ENCODE measurements around the gene RERE.
"Not testable (repeated sequence)": the region's sequence is repeated elsewhere in the genome, so short reads cannot be mapped to it uniquely, and the experiment has no call there.

The RERE gene

GRCh38 chr1:8789314-8790214 is 27.9 kb downstream of the RERE start:
- Histone ChIP-seq H3K9ac (ENCODE audit: low read length) (no peak overlapping the region), H3K36me3 (ENCODE audit: control insufficient read depth, insufficient read depth, low read length) (no peaks in the 10 kb centered on the region), H3K4me3 (ENCODE audit: low read length) (no peak overlapping the region), H3K27me3 (ENCODE audit: control insufficient read depth, insufficient read depth, low read length) (no peaks in the 10 kb centered on the region), H3K4me1 (ENCODE audit: control insufficient read depth, insufficient read depth, low read length) (no peaks in the 10 kb centered on the region), H3K27ac (ENCODE audit: low read depth, low read length) (no peak overlapping the region)

- Histone ChIP-seq H3K4me1 (ENCODE audit: control insufficient read depth, insufficient read depth, low read length) (no peaks in the 10 kb centered on the region), H3K4me3 (ENCODE audit: low read length) (no peak overlapping the region), H3K27ac (ENCODE audit: low read depth, low read length) (no peak overlapping the region), H3K9ac (ENCODE audit: low read length) (no peak overlapping the region), H3K27me3 (ENCODE audit: control insufficient read depth, insufficient read depth, low read length) (no peaks in the 10 kb centered on the region), H3K36me3 (ENCODE audit: control insufficient read depth, insufficient read depth, low read length) (no peaks in the 10 kb centered on the region)
These were observed 30.2 kb downstream of the RERE start for GRCh38 chr1:8787218-8787617.

GRCh38 chr1:8786204-8786603 is 31.2 kb downstream of the RERE start:
- not testable (repeated sequence) for H3K27me3 ChIP-seq (ENCODE audit: control insufficient read depth, insufficient read depth, low read length); H3K27ac ChIP-seq (ENCODE audit: low read depth, low read length); H3K9ac ChIP-seq (ENCODE audit: low read length); H3K36me3 ChIP-seq (ENCODE audit: control insufficient read depth, insufficient read depth, low read length); H3K4me3 ChIP-seq (ENCODE audit: low read length); H3K4me1 ChIP-seq (ENCODE audit: control insufficient read depth, insufficient read depth, low read length)

- Histone ChIP-seq H3K9ac (ENCODE audit: low read length) (no peak overlapping the region), H3K4me3 (ENCODE audit: low read length) (no peak overlapping the region), H3K27me3 (ENCODE audit: control insufficient read depth, insufficient read depth, low read length) (no peaks in the 10 kb centered on the region), H3K4me1 (ENCODE audit: control insufficient read depth, insufficient read depth, low read length) (no peaks in the 10 kb centered on the region), H3K36me3 (ENCODE audit: control insufficient read depth, insufficient read depth, low read length) (no peaks in the 10 kb centered on the region), H3K27ac (ENCODE audit: low read depth, low read length) (no peak overlapping the region)
These were observed 34.5 kb downstream of the RERE start for GRCh38 chr1:8782955-8783354.

- Histone ChIP-seq H3K27ac (ENCODE audit: low read depth, low read length) (no peak overlapping the region), H3K4me1 (ENCODE audit: control insufficient read depth, insufficient read depth, low read length) (no peaks in the 10 kb centered on the region), H3K36me3 (ENCODE audit: control insufficient read depth, insufficient read depth, low read length) (no peaks in the 10 kb centered on the region), H3K9ac (ENCODE audit: low read length) (no peak overlapping the region), H3K27me3 (ENCODE audit: control insufficient read depth, insufficient read depth, low read length) (no peaks in the 10 kb centered on the region), H3K4me3 (ENCODE audit: low read length) (no peak overlapping the region)
These were observed 35.3 kb downstream of the RERE start for GRCh38 chr1:8782001-8782620.

- Histone ChIP-seq H3K27ac (ENCODE audit: low read depth, low read length) (no peak overlapping the region), H3K4me3 (ENCODE audit: low read length) (no peak overlapping the region), H3K27me3 (ENCODE audit: control insufficient read depth, insufficient read depth, low read length) (no peaks in the 10 kb centered on the region), H3K9ac (ENCODE audit: low read length) (no peak overlapping the region), H3K36me3 (ENCODE audit: control insufficient read depth, insufficient read depth, low read length) (no peaks in the 10 kb centered on the region), H3K4me1 (ENCODE audit: control insufficient read depth, insufficient read depth, low read length) (no peaks in the 10 kb centered on the region)
These were observed 37.0 kb downstream of the RERE start for GRCh38 chr1:8780405-8780804.

- H3K36me3 ChIP-seq (ENCODE audit: control insufficient read depth, insufficient read depth, low read length), result no peaks in the 10 kb centered on the region
- H3K4me3 ChIP-seq (ENCODE audit: low read length), result no peak overlapping the region
- no peak overlapping the region for H3K9ac ChIP-seq (ENCODE audit: low read length)
- no peaks in the 10 kb centered on the region for H3K4me1 ChIP-seq (ENCODE audit: control insufficient read depth, insufficient read depth, low read length)
- no peaks in the 10 kb centered on the region for H3K27me3 ChIP-seq (ENCODE audit: control insufficient read depth, insufficient read depth, low read length)
- no peak overlapping the region for H3K27ac ChIP-seq (ENCODE audit: low read depth, low read length)
These were observed 39.6 kb downstream of the RERE start for GRCh38 chr1:8777867-8778266.

GRCh38 chr1:8776104-8776503 is 41.3 kb downstream of the RERE start:
- H3K4me3 ChIP-seq (ENCODE audit: low read length), result no peak overlapping the region
- no peaks in the 10 kb centered on the region for H3K36me3 ChIP-seq (ENCODE audit: control insufficient read depth, insufficient read depth, low read length)
- no peaks in the 10 kb centered on the region for H3K27me3 ChIP-seq (ENCODE audit: control insufficient read depth, insufficient read depth, low read length)
- no peak overlapping the region for H3K9ac ChIP-seq (ENCODE audit: low read length)
- no peaks in the 10 kb centered on the region for H3K4me1 ChIP-seq (ENCODE audit: control insufficient read depth, insufficient read depth, low read length)
- H3K27ac ChIP-seq (ENCODE audit: low read depth, low read length), result no peak overlapping the region

GRCh38 chr1:8767006-8767405 is 50.4 kb downstream of the RERE start:
- Histone ChIP-seq H3K27ac (ENCODE audit: low read depth, low read length) (no peak overlapping the region), H3K36me3 (ENCODE audit: control insufficient read depth, insufficient read depth, low read length) (no peaks in the 10 kb centered on the region), H3K27me3 (ENCODE audit: control insufficient read depth, insufficient read depth, low read length) (no peaks in the 10 kb centered on the region), H3K9ac (ENCODE audit: low read length) (no peak overlapping the region), H3K4me3 (ENCODE audit: low read length) (no peak overlapping the region), H3K4me1 (ENCODE audit: control insufficient read depth, insufficient read depth, low read length) (peaks cover 4% of the 10 kb centered on the region)

- no peak overlapping the region for H3K27ac ChIP-seq (ENCODE audit: low read depth, low read length)
- no peaks in the 10 kb centered on the region for H3K27me3 ChIP-seq (ENCODE audit: control insufficient read depth, insufficient read depth, low read length)
- H3K36me3 ChIP-seq (ENCODE audit: control insufficient read depth, insufficient read depth, low read length), result no peaks in the 10 kb centered on the region
- no peak overlapping the region for H3K4me3 ChIP-seq (ENCODE audit: low read length)
- peaks cover 8% of the 10 kb centered on the region for H3K4me1 ChIP-seq (ENCODE audit: control insufficient read depth, insufficient read depth, low read length)
- no peak overlapping the region for H3K9ac ChIP-seq (ENCODE audit: low read length)
These were observed 52.2 kb downstream of the RERE start for GRCh38 chr1:8765198-8765597.

- Histone ChIP-seq H3K4me1 (ENCODE audit: control insufficient read depth, insufficient read depth, low read length) (peaks cover 8% of the 10 kb centered on the region), H3K27me3 (ENCODE audit: control insufficient read depth, insufficient read depth, low read length) (no peaks in the 10 kb centered on the region), H3K9ac (ENCODE audit: low read length) (no peak overlapping the region), H3K36me3 (ENCODE audit: control insufficient read depth, insufficient read depth, low read length) (no peaks in the 10 kb centered on the region), H3K27ac (ENCODE audit: low read depth, low read length) (no peak overlapping the region), H3K4me3 (ENCODE audit: low read length) (no peak overlapping the region)
These were observed 53.0 kb downstream of the RERE start for GRCh38 chr1:8764293-8764937.

GRCh38 chr1:8763888-8764287 is 53.6 kb downstream of the RERE start:
- no peak overlapping the region for H3K27ac ChIP-seq (ENCODE audit: low read depth, low read length)
- no peaks in the 10 kb centered on the region for H3K36me3 ChIP-seq (ENCODE audit: control insufficient read depth, insufficient read depth, low read length)
- peaks cover 8% of the 10 kb centered on the region for H3K4me1 ChIP-seq (ENCODE audit: control insufficient read depth, insufficient read depth, low read length)
- no peaks in the 10 kb centered on the region for H3K27me3 ChIP-seq (ENCODE audit: control insufficient read depth, insufficient read depth, low read length)
- no peak overlapping the region for H3K9ac ChIP-seq (ENCODE audit: low read length)
- no peak overlapping the region for H3K4me3 ChIP-seq (ENCODE audit: low read length)

Data from rectal smooth muscle tissue (tissue), 1 donor.